HepG2 (cell line): ENCODE measurements around the gene ZCCHC24. TPM values are rescaled to one million over a fixed set of nuclear protein-coding genes. Genes with fewer than 3 reads are reported as not detected.
A peak's percentile ranks its signal among the peaks of the same experiment; 100 is the strongest.

Source experiments
- ELF1 ChIP-seq: sonication (generic); formaldehyde crosslinking; IDR thresholded peaks from 2 replicates; pipeline ENCODE4 v1.4.0; 2020; ENCODE audit warnings: missing genetic modification reagents
- GTF2F1 ChIP-seq: fragments of 150-350 bp; IDR thresholded peaks from 2 replicates; pipeline ENCODE4 v1.6.1; 2014; ENCODE audit warnings: low read length
- KDM5B ChIP-seq: sonication (generic); formaldehyde crosslinking; IDR thresholded peaks from 2 replicates; pipeline ENCODE4 v1.4.0; 2020; ENCODE audit warnings: missing genetic modification reagents, mild to moderate bottlenecking, borderline replicate concordance
- PLSCR1 ChIP-seq: sonication (generic); formaldehyde crosslinking; IDR thresholded peaks from 2 replicates; pipeline ENCODE4 v1.5.0; 2020; ENCODE audit warnings: missing genetic modification reagents, mild to moderate bottlenecking, borderline replicate concordance
- PRMT3 ChIP-seq: sonication (generic); formaldehyde crosslinking; IDR thresholded peaks from 2 replicates; pipeline ENCODE4 v1.8.1; 2022; ENCODE audit warnings: low read depth, mild to moderate bottlenecking, moderate library complexity, missing genetic modification reagents, borderline replicate concordance
- TSC22D2 ChIP-seq: sonication (generic); formaldehyde crosslinking; IDR thresholded peaks from 2 replicates; pipeline ENCODE4 v1.5.1; 2020; ENCODE audit warnings: missing genetic modification reagents, mild to moderate bottlenecking, borderline replicate concordance
- YY1 ChIP-seq: IDR thresholded peaks from 2 replicates; pipeline ENCODE4 v1.6.1; 2011; ENCODE audit warnings: low read length, low read depth, moderate library complexity, mild to moderate bottlenecking; ENCODE audit not compliant: insufficient read depth, insufficient replicate concordance
- ZBTB10 ChIP-seq: sonication (generic); formaldehyde crosslinking; IDR thresholded peaks from 2 replicates; pipeline ENCODE4 v1.4.0; 2020; ENCODE audit warnings: missing genetic modification reagents, borderline replicate concordance
- ZFX ChIP-seq: sonication (generic); formaldehyde crosslinking; IDR thresholded peaks from 2 replicates; pipeline ENCODE4 v1.4.0; 2020; ENCODE audit warnings: mild to moderate bottlenecking, low read depth, missing genetic modification reagents, moderate library complexity
- ZMAT3 ChIP-seq: sonication (generic); formaldehyde crosslinking; conservative IDR thresholded peaks from 2 replicates; pipeline ENCODE4 v1.7.0; 2021; ENCODE audit warnings: missing genetic modification reagents
- ZNF609 ChIP-seq: sonication (generic); formaldehyde crosslinking; IDR thresholded peaks from 2 replicates; pipeline ENCODE4 v1.4.0; 2020; ENCODE audit warnings: mild to moderate bottlenecking, missing genetic modification reagents, borderline replicate concordance
- ZNF768 ChIP-seq: sonication (generic); formaldehyde crosslinking; IDR thresholded peaks from 2 replicates; pipeline ENCODE4 v1.4.0; 2020; ENCODE audit warnings: missing genetic modification reagents
- ZNF839 ChIP-seq: sonication (generic); formaldehyde crosslinking; IDR thresholded peaks from 2 replicates; pipeline ENCODE4 v1.4.0; 2020; ENCODE audit warnings: missing genetic modification reagents, mild to moderate bottlenecking, borderline replicate concordance
- polyA plus RNA-seq, 8 experiments: library from polyadenylated mRNA; depleted of rRNA in 3 of 8; stranded (reverse) in 7 of 8; unstranded in 1 of 8; fragments of >200 nt; fragmentation: Illumina TruSeq in 4 of 8; extraction: Trizol in 4 of 8; gene quantifications; 2 replicates each; pipeline versions ENCODE4 v1.2.1 to v1.2.3, GENCODE V29; 2011 to 2016; ENCODE audit warnings: low read depth in 4 of 8, missing spikeins in 1 of 8, mixed read lengths in 1 of 8; ENCODE audit not compliant: insufficient read depth in 1 of 8
- total RNA-seq, 5 experiments: library from RNA; depleted of rRNA; stranded (reverse); fragments of >200 nt; fragmentation: Illumina TruSeq; extraction: Trizol; gene quantifications; 2 replicates each; pipeline ENCODE4 v1.2.3, GENCODE V29; 2016; ENCODE audit warnings: low read depth in 1 of 5
- TF ChIP-seq, protein P1 (sequence below): sonication (generic); formaldehyde crosslinking; IDR thresholded peaks from 2 replicates; pipeline ENCODE4 v1.8.1; 2023; ENCODE audit warnings: mild to moderate bottlenecking, missing genetic modification reagents
- TF ChIP-seq, protein P2 (sequence below): sonication (generic); formaldehyde crosslinking; IDR thresholded peaks from 2 replicates; pipeline ENCODE4 v1.4.0; 2020; ENCODE audit warnings: missing genetic modification reagents

Gene ZCCHC24
- total and polyA plus RNA-seq, 2 of the 13 experiments (the other 11 are each of a cell fraction or from before 2014, with no cell fraction given) = 3.1 to 7.9 TPM

DNA sequence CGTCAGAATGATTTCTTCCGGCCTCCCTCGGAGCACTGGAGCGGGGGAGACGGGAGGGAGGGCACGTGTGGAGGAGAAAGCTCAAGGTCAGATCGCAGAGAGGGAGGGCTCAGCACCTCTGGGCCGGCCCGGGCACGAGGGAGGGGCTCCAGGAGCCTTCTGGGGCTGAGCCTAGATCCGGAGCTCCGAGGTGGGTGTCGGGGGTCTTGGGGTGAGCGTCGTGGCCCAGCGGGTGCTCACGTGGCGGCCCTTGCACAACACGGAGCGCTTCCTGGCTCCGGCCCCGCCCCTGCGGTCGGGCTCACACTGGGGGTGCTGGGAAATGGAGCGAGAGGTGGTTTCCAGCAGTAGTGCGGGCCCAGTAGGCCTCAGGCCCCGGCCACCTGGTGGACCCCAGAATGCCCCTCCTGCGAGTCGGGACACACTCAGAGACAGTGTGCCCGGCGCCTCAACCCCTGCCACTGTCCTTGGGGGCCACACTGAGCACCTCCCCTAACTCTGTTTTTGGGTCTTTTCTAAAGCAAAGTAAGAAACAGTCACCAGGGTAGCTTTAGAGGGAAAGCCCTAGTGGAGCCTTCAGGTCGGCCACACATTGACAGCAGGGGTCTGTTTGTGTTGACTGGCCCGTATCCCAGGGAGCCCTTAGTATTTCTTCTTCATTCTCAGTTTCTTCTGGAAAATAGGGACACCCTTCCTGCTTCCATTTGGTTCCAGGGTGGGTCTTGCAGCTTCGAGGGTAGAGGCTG is 97.4 kb downstream of the ZCCHC24 start (continued):
- TF ChIP-seq, protein P1, sequence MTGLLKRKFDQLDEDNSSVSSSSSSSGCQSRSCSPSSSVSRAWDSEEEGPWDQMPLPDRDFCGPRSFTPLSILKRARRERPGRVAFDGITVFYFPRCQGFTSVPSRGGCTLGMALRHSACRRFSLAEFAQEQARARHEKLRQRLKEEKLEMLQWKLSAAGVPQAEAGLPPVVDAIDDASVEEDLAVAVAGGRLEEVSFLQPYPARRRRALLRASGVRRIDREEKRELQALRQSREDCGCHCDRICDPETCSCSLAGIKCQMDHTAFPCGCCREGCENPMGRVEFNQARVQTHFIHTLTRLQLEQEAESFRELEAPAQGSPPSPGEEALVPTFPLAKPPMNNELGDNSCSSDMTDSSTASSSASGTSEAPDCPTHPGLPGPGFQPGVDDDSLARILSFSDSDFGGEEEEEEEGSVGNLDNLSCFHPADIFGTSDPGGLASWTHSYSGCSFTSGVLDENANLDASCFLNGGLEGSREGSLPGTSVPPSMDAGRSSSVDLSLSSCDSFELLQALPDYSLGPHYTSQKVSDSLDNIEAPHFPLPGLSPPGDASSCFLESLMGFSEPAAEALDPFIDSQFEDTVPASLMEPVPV (CRISPR knock-in tag) = no peak
- TF ChIP-seq KDM5B (CRISPR knock-in tag) (peak; percentile 87; the same call in 1 of the 2 replicates), TSC22D2 (CRISPR knock-in tag) (peak; percentile 65; the same call in 1 of the 2 replicates), ZMAT3 (CRISPR knock-in tag) (peak; percentile 78; the same call in 1 of the 2 replicates), ZBTB10 (CRISPR knock-in tag) (peak; percentile 23; the same call in 1 of the 2 replicates), ELF1 (CRISPR knock-in tag) (peak; percentile 58), YY1 (peak; percentile 19), PLSCR1 (0 out of 2 replicates have a peak, but pooled peaks have one; percentile 41), PRMT3 (CRISPR knock-in tag) (peak; percentile 89; the same call in 1 of the 2 replicates), ZFX (peak; percentile 78), ZNF609 (CRISPR knock-in tag) (0 out of 2 replicates have a peak, but pooled peaks have one; percentile 64), GTF2F1 (no peak), ZNF839 (CRISPR knock-in tag) (no peak), ZNF768 (CRISPR knock-in tag) (no peak; the same call in 1 of the 2 replicates)
- TF ChIP-seq, protein P2, sequence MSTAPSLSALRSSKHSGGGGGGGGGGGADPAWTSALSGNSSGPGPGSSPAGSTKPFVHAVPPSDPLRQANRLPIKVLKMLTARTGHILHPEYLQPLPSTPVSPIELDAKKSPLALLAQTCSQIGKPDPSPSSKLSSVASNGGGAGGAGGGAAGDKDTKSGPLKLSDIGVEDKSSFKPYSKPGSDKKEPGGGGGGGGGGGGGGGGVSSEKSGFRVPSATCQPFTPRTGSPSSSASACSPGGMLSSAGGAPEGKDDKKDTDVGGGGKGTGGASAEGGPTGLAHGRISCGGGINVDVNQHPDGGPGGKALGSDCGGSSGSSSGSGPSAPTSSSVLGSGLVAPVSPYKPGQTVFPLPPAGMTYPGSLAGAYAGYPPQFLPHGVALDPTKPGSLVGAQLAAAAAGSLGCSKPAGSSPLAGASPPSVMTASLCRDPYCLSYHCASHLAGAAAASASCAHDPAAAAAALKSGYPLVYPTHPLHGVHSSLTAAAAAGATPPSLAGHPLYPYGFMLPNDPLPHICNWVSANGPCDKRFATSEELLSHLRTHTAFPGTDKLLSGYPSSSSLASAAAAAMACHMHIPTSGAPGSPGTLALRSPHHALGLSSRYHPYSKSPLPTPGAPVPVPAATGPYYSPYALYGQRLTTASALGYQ (CRISPR knock-in tag) = peak; percentile 38; the same call in 1 of the 2 replicates
